GM12864 (cell line): ENCODE data around the gene UBE2J2.
A peak's percentile ranks its signal among the peaks of the same experiment; 100 is the strongest.

ENCODE experiments used
- DNase-seq: peaks from one replicate; pipeline ENCODE4 v3.0.0-alpha.2; 2011; ENCODE audit warnings: low read depth
- H3K4me3 ChIP-seq: 2 replicates; pipeline ENCODE4 v1.5.1; 2011; ENCODE audit warnings: mild to moderate bottlenecking, low read depth, low read length, control low read depth
- TF ChIP-seq, protein P1 (sequence below): IDR thresholded peaks from 2 replicates; pipeline ENCODE4 v1.5.1; 2011; ENCODE audit warnings: low read depth, mild to moderate bottlenecking, moderate library complexity, low read length, control low read depth, inconsistent platforms; ENCODE audit errors: missing control alignments

The UBE2J2 gene

DNA sequence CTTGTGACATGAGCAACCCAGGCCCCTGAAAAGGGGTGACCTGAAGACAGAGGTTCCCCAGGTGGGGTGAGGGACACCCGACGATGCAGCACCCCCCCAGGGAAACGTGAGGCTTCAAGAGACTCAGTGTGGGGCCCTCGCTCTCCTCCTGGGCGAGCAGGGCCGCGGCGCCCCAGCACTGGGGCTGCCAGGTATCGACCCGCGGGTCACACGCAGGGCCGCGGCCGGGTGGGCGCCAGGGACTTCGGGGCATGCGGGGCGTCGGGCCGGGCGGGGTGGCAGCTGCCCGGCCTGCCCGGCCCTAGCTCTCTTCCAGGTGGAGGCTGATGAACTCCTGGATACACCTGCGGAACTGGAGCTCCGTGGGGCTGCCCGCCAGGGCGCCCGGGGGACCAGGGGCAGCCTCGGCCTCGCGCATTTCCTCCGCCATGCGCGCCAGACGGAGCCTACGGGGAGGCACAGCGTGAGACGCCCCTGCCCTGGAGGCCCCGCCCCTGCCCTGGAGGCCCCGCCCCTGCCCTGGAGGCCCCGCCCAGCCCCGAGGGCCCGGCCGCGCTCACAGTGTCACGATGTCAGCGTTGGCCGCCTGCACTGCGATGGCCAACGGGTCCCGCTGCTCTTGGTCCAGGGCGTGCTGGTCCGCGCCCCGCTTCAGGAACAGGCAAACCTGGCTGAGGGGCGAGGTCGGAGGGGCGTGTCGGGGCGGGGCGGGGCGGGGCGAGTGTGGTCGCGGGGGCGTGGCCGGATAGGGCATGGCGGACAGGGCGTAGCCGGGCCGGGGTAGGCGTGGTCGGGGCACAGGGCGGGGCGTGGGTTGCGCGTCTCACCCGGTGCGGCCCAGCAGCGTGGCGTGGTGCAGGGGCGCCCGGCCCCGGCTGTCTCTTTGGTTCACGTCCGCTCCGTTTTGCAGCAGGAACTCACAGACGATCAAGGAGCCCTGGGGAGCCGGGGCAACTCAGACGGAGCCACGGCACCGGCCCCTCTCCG lies 19.9 kb upstream of the UBE2J2 start:
- no peak overlapping the region for H3K4me3 ChIP-seq
- TF ChIP-seq, protein P1, sequence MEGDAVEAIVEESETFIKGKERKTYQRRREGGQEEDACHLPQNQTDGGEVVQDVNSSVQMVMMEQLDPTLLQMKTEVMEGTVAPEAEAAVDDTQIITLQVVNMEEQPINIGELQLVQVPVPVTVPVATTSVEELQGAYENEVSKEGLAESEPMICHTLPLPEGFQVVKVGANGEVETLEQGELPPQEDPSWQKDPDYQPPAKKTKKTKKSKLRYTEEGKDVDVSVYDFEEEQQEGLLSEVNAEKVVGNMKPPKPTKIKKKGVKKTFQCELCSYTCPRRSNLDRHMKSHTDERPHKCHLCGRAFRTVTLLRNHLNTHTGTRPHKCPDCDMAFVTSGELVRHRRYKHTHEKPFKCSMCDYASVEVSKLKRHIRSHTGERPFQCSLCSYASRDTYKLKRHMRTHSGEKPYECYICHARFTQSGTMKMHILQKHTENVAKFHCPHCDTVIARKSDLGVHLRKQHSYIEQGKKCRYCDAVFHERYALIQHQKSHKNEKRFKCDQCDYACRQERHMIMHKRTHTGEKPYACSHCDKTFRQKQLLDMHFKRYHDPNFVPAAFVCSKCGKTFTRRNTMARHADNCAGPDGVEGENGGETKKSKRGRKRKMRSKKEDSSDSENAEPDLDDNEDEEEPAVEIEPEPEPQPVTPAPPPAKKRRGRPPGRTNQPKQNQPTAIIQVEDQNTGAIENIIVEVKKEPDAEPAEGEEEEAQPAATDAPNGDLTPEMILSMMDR, result no peak
- no peak for DNase-seq

GRCh38 chr1:1292851-1293250 lies 19.2 kb upstream of the UBE2J2 start:
- no peak overlapping the region for H3K4me3 ChIP-seq
- no peak for DNase-seq
- TF ChIP-seq, protein P1, result no peak

DNA sequence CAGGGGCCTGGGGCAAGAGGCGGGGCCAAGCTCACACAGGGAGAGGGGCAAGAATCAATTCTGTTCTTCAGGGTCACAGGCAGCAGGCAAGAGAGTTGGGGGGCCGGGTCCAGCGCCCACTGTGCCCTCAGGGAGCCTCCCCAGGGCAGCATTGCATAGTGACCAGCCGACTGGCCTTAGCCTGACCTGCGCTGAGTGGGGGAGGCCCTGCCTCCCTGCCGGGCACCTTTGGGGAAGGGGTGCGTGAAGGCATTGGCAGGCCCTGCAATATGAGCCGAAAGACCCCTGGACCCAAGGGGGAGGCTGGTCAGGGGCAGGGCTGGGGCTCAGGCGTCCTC lies 18.8 kb upstream of the UBE2J2 start:
- DNase-seq, result no peak
- TF ChIP-seq, protein P1, result no peak
- H3K4me3 ChIP-seq, result no peak overlapping the region

- H3K4me3 ChIP-seq, result no peak overlapping the region
- DNase-seq, result no peak
- TF ChIP-seq, protein P1, result peak; percentile 64
Observed at GRCh38 chr1:1291548-1292441, 18.1 kb upstream of the UBE2J2 start.

DNA sequence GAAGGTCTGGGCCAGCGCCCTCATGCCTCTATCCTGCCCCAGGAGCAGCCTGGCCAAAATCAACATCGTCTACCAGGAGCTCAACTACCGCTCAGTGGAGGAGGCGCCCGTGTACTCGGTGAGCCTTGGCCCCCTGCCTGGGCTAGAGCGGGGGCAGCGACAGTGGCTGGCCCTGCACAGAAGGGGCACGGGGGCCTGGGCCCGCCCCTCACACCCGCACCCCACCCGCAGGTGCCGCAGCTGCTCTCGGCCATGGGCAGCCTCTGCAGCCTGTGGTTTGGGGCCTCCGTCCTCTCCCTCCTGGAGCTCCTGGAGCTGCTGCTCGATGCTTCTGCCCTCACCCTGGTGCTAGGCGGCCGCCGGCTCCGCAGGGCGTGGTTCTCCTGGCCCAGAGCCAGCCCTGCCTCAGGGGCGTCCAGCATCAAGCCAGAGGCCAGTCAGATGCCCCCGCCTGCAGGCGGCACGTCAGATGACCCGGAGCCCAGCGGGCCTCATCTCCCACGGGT lies 17.4 kb upstream of the UBE2J2 start:
- H3K4me3 ChIP-seq, result no peak overlapping the region
- DNase-seq, result no peak
- TF ChIP-seq, protein P1, result no peak

- no peak for DNase-seq
- TF ChIP-seq, protein P1, result peak; percentile 32
- H3K4me3 ChIP-seq, result no peak overlapping the region
Observed at GRCh38 chr1:1290238-1290731, 16.6 kb upstream of the UBE2J2 start.
